SK-N-SH (cell line): ENCODE results near the gene PPP3CA. TPM values are rescaled to one million over a fixed set of nuclear protein-coding genes. Genes with fewer than 3 reads are reported as not detected.

Experiments used
- CTCF ChIA-PET: fragments of 300-600, 350-600 bp; formaldehyde crosslinking; extraction: SDS; loops from one replicate; lab custom pipeline; 2021; lab: Yijun Ruan, JAX
- POLR2A ChIA-PET: fragments of 350-600 bp; sonication (Branson Sonifier 250); formaldehyde crosslinking; extraction: SDS; loops from one replicate; lab custom pipeline; 2020; ENCODE audit warnings: antibody characterized with exemption, inconsistent platforms; lab: Yijun Ruan, JAX
- DNase-seq: peaks from one replicate; pipeline ENCODE4 v3.0.0; 2012
- H2AFZ ChIP-seq: fragments of 200-600 bp; sonication (generic); 2 replicates; pipeline ENCODE4 v1.8.1; 2016; ENCODE audit warnings: antibody characterized with exemption, mild to moderate bottlenecking, low read depth
- H3F3A ChIP-seq: fragments of 200-600 bp; sonication (generic); replicated peaks from 2 replicates; pipeline ENCODE3; 2016; ENCODE audit warnings: antibody characterized with exemption, mild to moderate bottlenecking; ENCODE audit not compliant: insufficient read depth
- H3K27ac ChIP-seq, 2 experiments: fragments of 200-500 bp in 1 of 2; fragments of 200-600 bp in 1 of 2; sonication (Bioruptor generic) in 1 of 2; sonication (generic), shearing (Covaris generic) in 1 of 2; 2 replicates each; pipeline versions ENCODE4 v1.5.1 to v1.6.1; 2014 to 2016; ENCODE audit warnings: low read depth in 2 of 2, inconsistent platforms in 1 of 2, low read length in 1 of 2, mild to moderate bottlenecking in 1 of 2, mixed read lengths in 1 of 2
- H3K27me3 ChIP-seq: fragments of 200-600 bp; sonication (generic), shearing (Covaris generic); 2 replicates; pipeline ENCODE4 v1.6.1; 2016; ENCODE audit warnings: mixed run types; ENCODE audit not compliant: insufficient read depth
- H3K36me3 ChIP-seq, 2 experiments: fragments of 200-500 bp in 1 of 2; fragments of 200-600 bp in 1 of 2; sonication (Bioruptor generic) in 1 of 2; sonication (generic) in 1 of 2; replicated peaks in 1 of 2; 2 replicates each; pipeline versions ENCODE3 to v1.5.1; 2014 to 2016; ENCODE audit warnings: low read length in 1 of 2, mild to moderate bottlenecking in 1 of 2; ENCODE audit not compliant: insufficient read depth in 2 of 2, control insufficient read depth in 1 of 2
- H3K4me1 ChIP-seq, 2 experiments: fragments of 200-500 bp in 1 of 2; fragments of 200-600 bp in 1 of 2; sonication (Bioruptor generic) in 1 of 2; sonication (generic), shearing (Covaris generic) in 1 of 2; 2 replicates each; pipeline versions ENCODE4 v1.5.1 to v1.6.1; 2014 to 2016; ENCODE audit warnings: low read depth in 1 of 2, low read length in 1 of 2, mixed run types in 1 of 2; ENCODE audit not compliant: insufficient read depth in 2 of 2, control insufficient read depth in 1 of 2
- H3K4me2 ChIP-seq: fragments of 200-600 bp; sonication (generic), shearing (Covaris generic); 2 replicates; pipeline ENCODE4 v1.6.1; 2017; ENCODE audit warnings: mixed run types
- H3K4me3 ChIP-seq, 2 experiments: fragments of 200-500 bp in 1 of 2; fragments of 200-600 bp in 1 of 2; sonication (Bioruptor generic) in 1 of 2; sonication (generic), shearing (Covaris generic) in 1 of 2; 2 replicates each; pipeline versions ENCODE4 v1.5.1 to v1.8.1; 2014 to 2016; ENCODE audit warnings: low read depth in 2 of 2, inconsistent platforms in 1 of 2, low read length in 1 of 2, mild to moderate bottlenecking in 1 of 2, mixed read lengths in 1 of 2, moderate library complexity in 1 of 2
- H3K79me2 ChIP-seq: fragments of 200-600 bp; sonication (generic); 2 replicates; pipeline ENCODE4 v1.8.1; 2017; ENCODE audit warnings: mild to moderate bottlenecking; ENCODE audit not compliant: insufficient read depth
- H3K9ac ChIP-seq: fragments of 200-600 bp; sonication (generic); 2 replicates; pipeline ENCODE4 v1.6.1; 2017; ENCODE audit warnings: mixed run types
- H3K9me2 ChIP-seq: fragments of 200-600 bp; sonication (generic); 2 replicates; pipeline ENCODE4 v1.6.1; 2017; ENCODE audit warnings: mixed run types
- H3K9me3 ChIP-seq: fragments of 200-600 bp; sonication (generic); 2 replicates; pipeline ENCODE4 v1.6.1; 2017; ENCODE audit warnings: mixed run types, mild to moderate bottlenecking, moderate library complexity
- H4K20me1 ChIP-seq: fragments of 200-600 bp; sonication (generic); 2 replicates; pipeline ENCODE4 v1.6.1; 2017; ENCODE audit warnings: mild to moderate bottlenecking, mixed run types; ENCODE audit not compliant: insufficient read depth
- EP300 ChIP-seq, 2 experiments: IDR thresholded peaks; 2 replicates each; pipeline versions ENCODE4 v1.4.0 to v1.6.1; 2012; ENCODE audit warnings: borderline replicate concordance in 1 of 2, low read depth in 1 of 2, low read length in 1 of 2
- EZH2phosphoT487 ChIP-seq: fragments of 200-600 bp; sonication (generic); IDR thresholded peaks from 2 replicates; pipeline ENCODE4 v1.6.1; 2017; ENCODE audit warnings: low read depth, mixed run types, mild to moderate bottlenecking, antibody characterized with exemption, moderate library complexity, borderline replicate concordance
- FOSL2 ChIP-seq: IDR thresholded peaks from 2 replicates; pipeline ENCODE4 v1.4.0; 2012; ENCODE audit warnings: low read depth, mild to moderate bottlenecking, moderate library complexity, borderline replicate concordance
- FOXM1 ChIP-seq: IDR thresholded peaks from 2 replicates; pipeline ENCODE4 v1.4.0; 2012; ENCODE audit warnings: low read depth, mild to moderate bottlenecking
- GABPA ChIP-seq: IDR thresholded peaks from 2 replicates; pipeline ENCODE4 v1.4.0; 2012; ENCODE audit warnings: low read depth, mild to moderate bottlenecking
- MEF2A ChIP-seq: IDR thresholded peaks from 2 replicates; pipeline ENCODE4 v1.4.0; 2012; ENCODE audit warnings: low read depth, borderline replicate concordance
- MXI1 ChIP-seq: IDR thresholded peaks from 2 replicates; pipeline ENCODE4 v1.6.1; 2012; ENCODE audit warnings: mild to moderate bottlenecking, low read depth, low read length, improper control_type of control experiment
- NFIC ChIP-seq: IDR thresholded peaks from 2 replicates; pipeline ENCODE4 v1.4.0; 2012; ENCODE audit warnings: borderline replicate concordance
- RAD21 ChIP-seq: IDR thresholded peaks from 2 replicates; pipeline ENCODE4 v1.6.1; 2012; ENCODE audit warnings: mild to moderate bottlenecking, low read length
- RCOR1 ChIP-seq: fragments of 150-350 bp; IDR thresholded peaks from 2 replicates; pipeline ENCODE4 v1.6.1; 2017; ENCODE audit warnings: antibody characterized with exemption, low read length
- RFX5 ChIP-seq: IDR thresholded peaks from 2 replicates; pipeline ENCODE4 v1.6.1; 2012; ENCODE audit warnings: mild to moderate bottlenecking, improper control_type of control experiment, low read length
- RXRA ChIP-seq: IDR thresholded peaks from 2 replicates; pipeline ENCODE4 v1.4.0; 2012; ENCODE audit warnings: low read depth, mild to moderate bottlenecking, borderline replicate concordance
- SIN3A ChIP-seq: IDR thresholded peaks from 2 replicates; pipeline ENCODE4 v1.6.1; 2012; ENCODE audit warnings: low read depth, mild to moderate bottlenecking, low read length, moderate library complexity, borderline replicate concordance
- SMC3 ChIP-seq: IDR thresholded peaks from 2 replicates; pipeline ENCODE4 v1.6.1; 2012; ENCODE audit warnings: low read depth, low read length, improper control_type of control experiment
- TCF12 ChIP-seq: IDR thresholded peaks from 2 replicates; pipeline ENCODE4 v1.4.0; 2012
- WGBS: methylation state at CpG from one replicate; pipeline ENCODE4 v1.1.6; 2017; ENCODE audit warnings: low lambda C conversion rate; 5-methylcytosine and 5-hydroxymethylcytosine counted together
- polyA plus RNA-seq, 3 experiments: library from polyadenylated mRNA; depleted of rRNA; stranded (reverse); fragments of >200 nt; gene quantifications; 2 replicates each; pipeline ENCODE4 v1.2.3, GENCODE V29; 2012
- TF ChIP-seq, protein P1 (sequence below): IDR thresholded peaks from 2 replicates; pipeline ENCODE4; 2012
- TF ChIP-seq, protein P2 (sequence below): IDR thresholded peaks from 2 replicates; pipeline ENCODE4 v1.6.1; 2012; ENCODE audit warnings: mild to moderate bottlenecking, low read depth, low read length, moderate library complexity
- TF ChIP-seq, protein P3 (sequence below): IDR thresholded peaks from 2 replicates; pipeline ENCODE4 v1.4.0; 2012; ENCODE audit warnings: low read depth, borderline replicate concordance
- TF ChIP-seq, protein P4 (sequence below): IDR thresholded peaks from 2 replicates; pipeline ENCODE4 v1.4.0; 2012; ENCODE audit warnings: low read depth

The PPP3CA gene
- polyA plus RNA-seq, 1 of the 3 experiments (the other 2 are of a cell fraction): 10.7 TPM

DNA sequence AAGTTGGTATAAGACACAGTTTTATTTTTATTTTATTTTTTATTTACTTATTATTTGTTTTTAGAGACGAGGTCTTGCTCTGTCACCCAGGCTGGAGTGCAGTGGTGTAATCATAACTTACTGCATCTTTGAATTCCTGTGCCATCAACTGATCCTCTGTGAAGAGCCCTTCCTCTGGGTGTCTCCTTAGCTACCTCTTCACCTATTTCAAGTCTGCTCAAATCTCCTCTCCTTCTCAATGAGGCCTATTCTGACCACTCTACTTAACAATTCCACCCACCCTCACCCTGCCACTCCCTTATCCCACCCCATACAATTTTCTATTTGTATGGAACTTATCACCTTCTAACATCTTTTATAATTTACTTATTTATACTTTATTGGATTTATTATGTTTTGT lies 183.4 kb downstream of the PPP3CA start:
- no peak overlapping the region for H3K4me2 ChIP-seq
- H3K36me3 ChIP-seq: peaks cover 0 to 3% of the 10 kb centered on the region in 2 experiments
- H3F3A ChIP-seq: no peaks in the 10 kb centered on the region
- no peak for DNase-seq
- ChIA-PET CTCF (no interaction called here), POLR2A (interaction anchor here (0.5 kb wide), 1 partner anchor 1821 kb away, joined by 3 read pairs; no protein-coding TSS in a partner anchor)
- TF ChIP-seq RCOR1 (no peak), FOXM1 (no peak), SIN3A (no peak), RFX5 (no peak), EZH2phosphoT487 (no peak), MXI1 (no peak), MEF2A (no peak), RAD21 (no peak), FOSL2 (no peak), RXRA (no peak), SMC3 (no peak), EP300 (IDR thresholded peaks at IDR 0.05; ENCODE audit: borderline replicate concordance in 1 of 2, low read depth in 1 of 2, low read length in 1 of 2) (no peak), GABPA (no peak), NFIC (no peak), TCF12 (no peak)
- TF ChIP-seq, protein P1, sequence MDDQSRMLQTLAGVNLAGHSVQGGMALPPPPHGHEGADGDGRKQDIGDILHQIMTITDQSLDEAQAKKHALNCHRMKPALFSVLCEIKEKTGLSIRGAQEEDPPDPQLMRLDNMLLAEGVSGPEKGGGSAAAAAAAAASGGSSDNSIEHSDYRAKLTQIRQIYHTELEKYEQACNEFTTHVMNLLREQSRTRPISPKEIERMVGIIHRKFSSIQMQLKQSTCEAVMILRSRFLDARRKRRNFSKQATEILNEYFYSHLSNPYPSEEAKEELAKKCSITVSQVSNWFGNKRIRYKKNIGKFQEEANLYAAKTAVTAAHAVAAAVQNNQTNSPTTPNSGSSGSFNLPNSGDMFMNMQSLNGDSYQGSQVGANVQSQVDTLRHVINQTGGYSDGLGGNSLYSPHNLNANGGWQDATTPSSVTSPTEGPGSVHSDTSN: no peak
- TF ChIP-seq, protein P2, sequence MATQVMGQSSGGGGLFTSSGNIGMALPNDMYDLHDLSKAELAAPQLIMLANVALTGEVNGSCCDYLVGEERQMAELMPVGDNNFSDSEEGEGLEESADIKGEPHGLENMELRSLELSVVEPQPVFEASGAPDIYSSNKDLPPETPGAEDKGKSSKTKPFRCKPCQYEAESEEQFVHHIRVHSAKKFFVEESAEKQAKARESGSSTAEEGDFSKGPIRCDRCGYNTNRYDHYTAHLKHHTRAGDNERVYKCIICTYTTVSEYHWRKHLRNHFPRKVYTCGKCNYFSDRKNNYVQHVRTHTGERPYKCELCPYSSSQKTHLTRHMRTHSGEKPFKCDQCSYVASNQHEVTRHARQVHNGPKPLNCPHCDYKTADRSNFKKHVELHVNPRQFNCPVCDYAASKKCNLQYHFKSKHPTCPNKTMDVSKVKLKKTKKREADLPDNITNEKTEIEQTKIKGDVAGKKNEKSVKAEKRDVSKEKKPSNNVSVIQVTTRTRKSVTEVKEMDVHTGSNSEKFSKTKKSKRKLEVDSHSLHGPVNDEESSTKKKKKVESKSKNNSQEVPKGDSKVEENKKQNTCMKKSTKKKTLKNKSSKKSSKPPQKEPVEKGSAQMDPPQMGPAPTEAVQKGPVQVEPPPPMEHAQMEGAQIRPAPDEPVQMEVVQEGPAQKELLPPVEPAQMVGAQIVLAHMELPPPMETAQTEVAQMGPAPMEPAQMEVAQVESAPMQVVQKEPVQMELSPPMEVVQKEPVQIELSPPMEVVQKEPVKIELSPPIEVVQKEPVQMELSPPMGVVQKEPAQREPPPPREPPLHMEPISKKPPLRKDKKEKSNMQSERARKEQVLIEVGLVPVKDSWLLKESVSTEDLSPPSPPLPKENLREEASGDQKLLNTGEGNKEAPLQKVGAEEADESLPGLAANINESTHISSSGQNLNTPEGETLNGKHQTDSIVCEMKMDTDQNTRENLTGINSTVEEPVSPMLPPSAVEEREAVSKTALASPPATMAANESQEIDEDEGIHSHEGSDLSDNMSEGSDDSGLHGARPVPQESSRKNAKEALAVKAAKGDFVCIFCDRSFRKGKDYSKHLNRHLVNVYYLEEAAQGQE: no peak
- TF ChIP-seq, protein P3, sequence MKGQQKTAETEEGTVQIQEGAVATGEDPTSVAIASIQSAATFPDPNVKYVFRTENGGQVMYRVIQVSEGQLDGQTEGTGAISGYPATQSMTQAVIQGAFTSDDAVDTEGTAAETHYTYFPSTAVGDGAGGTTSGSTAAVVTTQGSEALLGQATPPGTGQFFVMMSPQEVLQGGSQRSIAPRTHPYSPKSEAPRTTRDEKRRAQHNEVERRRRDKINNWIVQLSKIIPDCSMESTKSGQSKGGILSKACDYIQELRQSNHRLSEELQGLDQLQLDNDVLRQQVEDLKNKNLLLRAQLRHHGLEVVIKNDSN: no peak
- TF ChIP-seq, protein P4, sequence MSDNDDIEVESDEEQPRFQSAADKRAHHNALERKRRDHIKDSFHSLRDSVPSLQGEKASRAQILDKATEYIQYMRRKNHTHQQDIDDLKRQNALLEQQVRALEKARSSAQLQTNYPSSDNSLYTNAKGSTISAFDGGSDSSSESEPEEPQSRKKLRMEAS: no peak
- TF ChIP-seq, all 33 proteins: peak for 0
- no peak overlapping the region for H3K4me3 ChIP-seq
- H2AFZ ChIP-seq: no peak overlapping the region
- H3K27me3 ChIP-seq: no peaks in the 10 kb centered on the region
- H3K9me2 ChIP-seq: no peaks in the 10 kb centered on the region
- peaks cover 3 to 7% of the 10 kb centered on the region in 2 experiments; a peak in 3 of 4 replicates for H3K4me1 ChIP-seq
- H3K9me3 ChIP-seq: no peaks in the 10 kb centered on the region
- peaks cover 9% of the 10 kb centered on the region; the same call in 1 of the 2 replicates for H3K79me2 ChIP-seq
- H4K20me1 ChIP-seq: no peaks in the 10 kb centered on the region
- H3K27ac ChIP-seq: no peak overlapping the region
- no peak overlapping the region for H3K9ac ChIP-seq
- 95% methylated on average over 1 of the region's 1 CpG for WGBS
